NCI-H2107 treated with DMSO at 0.1 percent for 48 hours (cell line): ENCODE results near the gene BGN.
A peak's percentile ranks its signal among the peaks of the same experiment; 100 is the strongest.

Experiments
- DNase-seq: peaks from one replicate; lab custom pipeline; 2025; ENCODE audit not compliant: unreplicated experiment; lab: John Stamatoyannopoulos, UW

BGN gene

GRCh38 chrX:153459986-153460385 is 34.8 kb upstream of the BGN start:
- no peak for DNase-seq

GRCh38 chrX:153460826-153461225 is 34.0 kb upstream of the BGN start:
- peak; percentile 12 for DNase-seq

- no peak for DNase-seq
These were observed 32.5 kb upstream of the BGN start for GRCh38 chrX:153462291-153462690.

- DNase-seq = no peak
These were observed 31.7 kb upstream of the BGN start for GRCh38 chrX:153463031-153463430.

GRCh38 chrX:153463556-153463955 is 31.2 kb upstream of the BGN start:
- DNase-seq = no peak

- no peak for DNase-seq
These were observed 30.7 kb upstream of the BGN start for GRCh38 chrX:153464116-153464515.

- no peak for DNase-seq
These were observed 28.9 kb upstream of the BGN start for GRCh38 chrX:153465691-153466380.

GRCh38 chrX:153468008-153468580 is 26.7 kb upstream of the BGN start:
- no peak for DNase-seq

GRCh38 chrX:153469811-153470410 is 24.9 kb upstream of the BGN start:
- no peak for DNase-seq

GRCh38 chrX:153470411-153471363 is 24.1 kb upstream of the BGN start, which contains the start of gene HAUS7:
HAUS7 (minus strand) TSS chrX:153470576; CDS start chrX:153470557, 19 bp downstream.
- peak; percentile 78 for DNase-seq

GRCh38 chrX:153471663-153472280 is 23.0 kb upstream of the BGN start:
- no peak for DNase-seq

GRCh38 chrX:153473126-153473525 is 21.7 kb upstream of the BGN start:
- no peak for DNase-seq

- DNase-seq = no peak
These were observed 20.5 kb upstream of the BGN start for GRCh38 chrX:153474266-153474665.

GRCh38 chrX:153474718-153475117 is 20.1 kb upstream of the BGN start:
- DNase-seq = no peak

- DNase-seq = no peak
These were observed 19.5 kb upstream of the BGN start for GRCh38 chrX:153475271-153475670.

GRCh38 chrX:153475751-153476281 is 19.0 kb upstream of the BGN start:
- no peak for DNase-seq

GRCh38 chrX:153476666-153477363 is 18.0 kb upstream of the BGN start:
- no peak for DNase-seq

- no peak for DNase-seq
These were observed 17.4 kb upstream of the BGN start for GRCh38 chrX:153477364-153477857.

- no peak for DNase-seq
These were observed 16.9 kb upstream of the BGN start for GRCh38 chrX:153477901-153478300.

GRCh38 chrX:153478746-153479145 is 16.0 kb upstream of the BGN start:
- DNase-seq = no peak
